GM18868 (cell line): ENCODE results near the gene TLCD4.
"Not testable (repeated sequence)": the region's sequence is repeated elsewhere in the genome, so short reads cannot be mapped to it uniquely, and the experiment has no call there.

Source experiments
- ATAC-seq: cut with Tn5 transposase; IDR thresholded peaks from one replicate; pipeline ENCODE4 v1.9.1; 2021; ENCODE audit warnings: mild to moderate bottlenecking, moderate library complexity; ENCODE audit not compliant: unreplicated experiment

The TLCD4 gene

GRCh38 chr1:95140791-95141190, 23.6 kb downstream of the TLCD4 start:
- ATAC-seq: no peak

GRCh38 chr1:95145493-95145892, 28.3 kb downstream of the TLCD4 start:
- ATAC-seq: peak; percentile 56

GRCh38 chr1:95146637-95147036, 29.5 kb downstream of the TLCD4 start:
- ATAC-seq: peak; percentile 60

DNA sequence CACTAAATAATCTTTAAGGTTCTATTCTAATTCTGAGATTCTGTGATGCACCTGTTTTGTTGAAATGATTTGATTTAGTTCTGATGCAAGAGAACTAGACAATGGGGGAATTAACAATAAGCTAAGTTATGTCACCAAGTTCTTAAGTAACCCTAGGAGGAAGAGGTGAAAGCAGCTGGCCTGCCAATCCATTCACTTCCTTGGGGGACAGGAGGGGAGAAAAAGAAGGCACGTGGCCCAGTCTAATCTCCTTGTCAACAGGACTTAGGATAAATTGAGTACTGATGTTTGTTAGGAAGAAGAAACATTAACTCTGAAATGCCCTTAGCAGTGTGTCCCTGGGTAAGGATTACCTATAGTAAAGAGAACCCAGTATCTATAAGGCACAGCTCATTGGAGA, 36.9 kb downstream of the TLCD4 start:
- no peak for ATAC-seq

DNA sequence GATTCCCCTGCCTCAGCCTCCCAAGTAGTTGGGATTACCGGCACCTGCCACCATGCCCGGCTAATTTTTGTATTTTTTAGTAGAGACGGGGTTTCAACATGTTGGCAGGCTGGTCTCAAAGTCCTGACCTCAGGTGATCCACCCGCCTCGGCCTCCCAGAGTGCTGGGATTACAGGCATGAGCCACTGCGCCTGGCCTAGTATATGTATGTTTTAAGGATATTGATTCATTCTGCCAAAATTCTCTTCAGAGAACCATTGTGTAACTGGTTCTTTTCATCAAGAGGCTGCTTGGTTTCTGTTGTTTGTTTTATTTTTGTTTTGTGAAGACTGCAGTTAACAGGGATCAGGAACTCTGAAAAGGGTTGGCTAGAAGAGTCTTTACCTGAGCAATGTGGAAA, 48.4 kb downstream of the TLCD4 start:
- not testable (repeated sequence) for ATAC-seq
